Nucleus accumbens (tissue), 56 donors: Measurements from ENCODE around the gene NUDT3.
"Not testable (repeated sequence)": the region's sequence is repeated elsewhere in the genome, so short reads cannot be mapped to it uniquely, and the experiment has no call there.

Experiments
- DNase-seq, 56 donors: peaks; one replicate each; lab custom pipeline; 2025; lab: John Stamatoyannopoulos, UW

NUDT3 gene

DNA sequence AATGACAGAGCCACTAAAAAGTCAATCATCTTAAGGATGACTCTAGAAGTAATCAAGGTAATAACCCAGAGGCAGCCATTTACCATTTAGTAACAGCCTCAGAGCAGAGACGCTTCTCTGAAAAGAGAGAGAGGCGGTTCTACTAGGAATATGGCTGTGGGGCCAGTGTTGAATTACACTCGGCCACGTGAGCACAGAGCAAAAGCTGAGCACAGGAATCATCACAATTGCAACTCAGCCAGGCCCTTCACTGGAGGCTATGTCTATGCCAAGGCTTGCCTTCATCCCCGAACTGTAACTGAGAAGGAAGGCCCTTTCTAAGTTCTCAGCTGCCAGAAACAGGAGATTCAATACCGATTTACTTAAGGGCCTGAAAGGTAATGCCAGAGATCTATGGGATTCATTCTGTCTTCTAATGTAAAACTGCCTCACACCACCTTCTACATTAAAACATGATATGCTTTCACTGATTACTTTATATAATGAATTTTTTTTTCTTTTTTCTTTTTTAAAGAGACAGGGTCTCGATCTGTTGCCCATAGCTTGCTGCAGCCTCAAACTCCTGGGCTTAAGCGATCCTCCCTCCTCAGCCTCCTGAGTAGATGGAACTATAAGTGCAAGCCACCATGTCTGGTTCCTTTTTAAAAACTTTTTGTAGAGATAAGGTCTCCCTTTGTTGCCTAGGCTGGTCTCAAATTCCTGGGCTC lies 67.6 kb downstream of the NUDT3 start:
- DNase-seq, result peak in 3 of 56 donors; percentile 10 to 32 (median 21)

- not testable (repeated sequence) for DNase-seq
Measured at GRCh38 chr6:34324221-34324620, 68.2 kb downstream of the NUDT3 start.

GRCh38 chr6:34323300-34323699 lies 69.2 kb downstream of the NUDT3 start:
- DNase-seq, result no peak

DNA sequence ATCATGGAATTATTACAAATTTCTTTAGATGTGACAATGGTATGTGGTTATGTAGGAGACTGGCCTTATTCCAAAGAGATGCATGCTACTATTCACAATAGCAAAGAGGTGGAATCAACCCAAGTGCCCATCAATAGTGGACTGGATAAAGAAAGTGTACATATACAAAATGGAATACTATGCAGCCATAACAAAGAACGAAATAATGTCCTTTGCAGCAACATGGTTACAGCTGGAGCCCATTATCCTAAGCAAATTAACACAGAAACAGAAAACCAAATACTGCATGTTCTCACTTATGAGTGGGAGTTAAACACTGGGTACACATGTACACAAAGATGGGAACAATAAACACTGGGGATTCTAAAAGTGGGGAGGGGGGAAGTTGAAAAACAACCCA lies 69.7 kb downstream of the NUDT3 start:
- no peak for DNase-seq

DNA sequence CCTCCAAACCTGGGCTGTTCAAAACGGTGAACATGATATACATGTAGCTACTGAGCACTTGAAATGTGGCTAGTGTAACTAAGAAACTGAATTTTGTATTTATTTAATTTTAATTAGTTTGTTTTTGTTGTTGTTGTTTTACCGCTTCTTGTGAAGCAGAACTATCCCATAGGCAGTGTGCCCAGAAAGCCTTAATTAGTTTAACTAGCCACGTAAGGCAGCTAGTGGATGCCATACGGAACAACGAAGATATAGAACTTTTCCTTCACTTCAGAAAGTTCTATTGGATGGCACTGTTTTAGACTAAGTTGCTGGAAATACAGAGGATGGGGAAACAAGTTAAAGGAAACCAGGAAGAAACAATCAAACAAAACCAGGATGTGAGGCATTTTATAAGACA lies 70.6 kb downstream of the NUDT3 start:
- DNase-seq, result no peak

DNA sequence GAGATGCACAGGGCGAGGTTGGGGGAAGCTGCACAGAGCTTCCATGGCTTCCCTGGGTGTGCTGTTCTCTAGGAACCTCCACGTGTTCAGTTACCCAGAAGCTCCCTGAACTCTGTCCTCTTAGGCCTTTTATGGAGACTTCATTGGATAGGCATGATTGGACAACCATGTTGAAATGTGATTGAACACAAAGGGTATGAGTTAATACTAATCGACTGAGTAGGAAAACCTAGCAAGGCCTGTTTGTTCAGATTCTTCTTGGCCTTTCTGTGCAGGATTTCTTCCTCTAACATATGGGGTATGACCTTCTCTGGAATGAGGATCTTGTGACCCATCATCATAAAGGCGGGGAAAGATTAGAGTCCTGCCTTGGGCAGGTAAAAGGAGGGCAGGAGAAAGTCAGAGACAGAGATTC lies 73.0 kb downstream of the NUDT3 start:
- DNase-seq, result no peak

DNA sequence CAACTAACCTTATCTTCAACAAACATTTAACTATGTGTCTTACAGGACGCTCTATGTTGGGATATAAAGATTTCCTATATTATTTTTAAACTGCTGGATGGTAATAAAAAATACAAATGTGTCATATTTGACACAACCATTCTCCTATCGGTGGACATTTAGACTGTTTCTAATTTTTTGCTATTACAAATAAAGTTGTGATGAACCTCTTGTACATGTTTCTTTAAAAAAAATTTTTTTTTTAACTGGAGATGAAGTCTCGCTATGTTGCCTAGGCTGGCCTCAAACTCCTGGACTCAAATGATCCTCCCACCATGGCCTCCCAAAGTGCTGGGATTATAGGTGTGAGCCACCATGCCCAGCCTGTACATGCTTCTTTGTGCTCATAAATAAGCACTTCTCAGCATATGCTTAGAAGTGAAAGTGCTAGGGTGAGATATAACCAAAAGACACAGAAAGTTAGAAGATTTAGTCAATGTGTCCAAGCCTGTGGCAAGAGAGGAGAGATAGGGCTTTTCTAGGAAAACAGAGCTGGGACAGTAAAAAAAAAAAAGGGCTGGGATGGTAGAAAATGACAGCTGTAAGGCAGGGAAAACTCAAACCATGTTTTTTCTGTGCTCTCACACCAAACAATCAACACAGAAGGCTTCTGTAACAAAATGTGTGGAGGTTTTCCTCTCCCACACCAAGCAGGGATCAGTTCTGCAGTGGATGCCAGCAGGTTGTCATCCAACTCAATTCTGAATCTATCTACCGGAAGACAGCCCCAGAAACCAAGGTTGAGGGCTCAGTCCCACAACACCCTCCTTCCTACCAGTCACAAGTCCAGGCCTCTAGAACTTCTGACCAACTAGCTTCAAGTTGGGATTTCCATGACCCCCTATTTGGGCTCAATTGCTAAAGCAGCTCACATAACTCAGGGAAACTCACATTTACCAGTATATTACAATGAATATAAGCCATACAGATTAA lies 73.7 kb downstream of the NUDT3 start:
- DNase-seq, result no peak

- DNase-seq, result no peak
Measured at GRCh38 chr6:34317882-34318498, 74.5 kb downstream of the NUDT3 start.

- DNase-seq, result no peak
Measured at GRCh38 chr6:34317172-34317477, 75.3 kb downstream of the NUDT3 start.

GRCh38 chr6:34316431-34317171 lies 75.9 kb downstream of the NUDT3 start:
- no peak for DNase-seq

GRCh38 chr6:34315780-34316179 lies 76.7 kb downstream of the NUDT3 start:
- no peak for DNase-seq

- no peak for DNase-seq
Measured at GRCh38 chr6:34315256-34315655, 77.2 kb downstream of the NUDT3 start.

- no peak for DNase-seq
Measured at GRCh38 chr6:34312259-34312658, 80.2 kb downstream of the NUDT3 start.

DNA sequence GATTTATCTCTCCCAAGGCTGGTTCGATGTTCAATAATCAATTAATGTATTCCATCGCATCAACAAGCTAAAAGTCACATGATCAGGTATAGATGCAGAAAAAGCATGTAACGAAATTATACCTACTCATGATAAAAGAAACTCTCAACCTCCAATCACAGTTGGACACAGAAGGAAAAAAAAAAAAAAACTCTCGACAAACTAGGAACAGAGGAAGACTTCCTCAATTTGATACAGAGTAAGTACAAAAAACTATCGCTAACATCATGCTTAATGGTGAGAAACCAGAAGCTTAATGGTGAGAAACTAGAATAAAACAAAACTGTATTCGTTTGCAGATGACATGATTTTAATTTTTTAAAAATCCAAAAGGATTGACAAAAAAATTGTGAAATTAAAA lies 81.7 kb downstream of the NUDT3 start:
- DNase-seq, result no peak

DNA sequence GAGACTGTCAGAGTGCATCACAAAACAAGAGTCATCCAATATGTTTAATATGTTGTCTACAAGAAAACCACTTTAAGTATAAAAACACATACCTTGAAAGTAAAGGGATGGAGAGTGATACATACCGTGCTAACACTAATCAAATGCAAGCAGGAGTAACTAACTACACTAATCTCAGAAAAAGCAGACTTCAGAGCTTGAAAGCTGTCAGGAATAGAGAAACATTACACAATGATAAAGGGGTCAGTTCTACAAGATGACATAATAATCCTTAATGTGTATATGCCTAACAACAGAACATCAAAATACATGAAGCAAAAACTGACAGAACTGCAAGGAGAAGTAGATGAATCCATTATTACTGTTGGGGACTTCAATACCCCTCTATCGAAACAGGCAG lies 84.0 kb downstream of the NUDT3 start:
- DNase-seq, result no peak

GRCh38 chr6:34305982-34306708 lies 86.3 kb downstream of the NUDT3 start:
- peak in 2 of 56 donors; percentile 6 to 39 for DNase-seq

GRCh38 chr6:34305497-34305896 lies 87.0 kb downstream of the NUDT3 start:
- DNase-seq, result no peak

DNA sequence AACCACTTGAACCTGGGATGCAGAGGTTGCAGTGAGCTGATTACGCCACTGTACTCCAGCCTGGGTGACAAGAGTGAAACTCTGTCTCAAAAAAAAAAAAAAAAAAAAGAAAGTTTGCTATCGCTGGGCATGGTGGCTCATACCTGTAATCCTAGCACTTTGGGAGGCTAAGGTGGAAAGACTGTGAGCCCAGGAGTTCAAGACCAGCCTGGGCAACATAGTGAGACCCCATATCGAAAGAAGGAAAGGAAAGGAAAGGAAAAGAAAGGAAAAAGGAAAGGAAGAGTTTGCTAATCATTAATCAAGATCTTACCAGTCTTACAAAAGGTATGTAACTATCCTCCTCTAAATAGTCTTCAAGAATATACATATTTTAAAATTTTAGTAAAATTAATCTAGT lies 88.3 kb downstream of the NUDT3 start:
- no peak for DNase-seq

GRCh38 chr6:34302929-34303328 lies 89.5 kb downstream of the NUDT3 start:
- DNase-seq, result no peak

DNA sequence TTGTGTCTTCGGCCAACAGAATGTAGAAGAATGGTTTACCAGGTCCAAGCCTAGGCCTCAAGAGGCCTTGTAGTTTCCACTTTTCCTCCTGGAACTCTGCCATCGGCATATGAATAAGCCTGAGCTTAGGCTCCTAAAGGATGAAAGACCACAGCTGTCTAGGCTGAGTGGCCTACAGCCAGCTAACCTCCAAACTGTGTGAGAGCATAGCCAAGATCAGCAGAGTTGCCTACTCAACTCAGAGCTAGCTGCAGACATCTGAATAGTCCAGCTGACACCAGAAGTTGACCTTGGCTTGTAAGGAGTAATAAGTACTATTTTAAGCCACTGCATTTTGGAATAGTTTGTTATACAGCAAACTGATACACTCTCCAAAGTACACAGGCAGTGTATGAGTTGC lies 91.1 kb downstream of the NUDT3 start:
- DNase-seq, result peak in 2 of 56 donors; percentile 16 to 33
